BLaER1 (cell line): ENCODE data around the gene IGDCC3.

Source experiments
- H3K27ac ChIP-seq: shearing (Covaris generic); formaldehyde crosslinking; 2 replicates; pipeline ENCODE4 v1.8.1; 2022
- H3K27me3 ChIP-seq: shearing (Covaris generic); formaldehyde crosslinking; 2 replicates; pipeline ENCODE4 v1.8.1; 2022
- H3K36me3 ChIP-seq: shearing (Covaris generic); formaldehyde crosslinking; 2 replicates; pipeline ENCODE4 v1.8.1; 2022
- H3K4me1 ChIP-seq: shearing (Covaris generic); formaldehyde crosslinking; 2 replicates; pipeline ENCODE4 v1.8.1; 2022
- H3K4me2 ChIP-seq: shearing (Covaris generic); formaldehyde crosslinking; 2 replicates; pipeline ENCODE4 v1.8.1; 2022
- H3K4me3 ChIP-seq: shearing (Covaris generic); formaldehyde crosslinking; 2 replicates; pipeline ENCODE4 v1.8.1; 2022
- H3K9ac ChIP-seq: shearing (Covaris generic); formaldehyde crosslinking; 2 replicates; pipeline ENCODE4 v1.8.1; 2022
- H3K9me3 ChIP-seq: shearing (Covaris generic); formaldehyde crosslinking; 2 replicates; pipeline ENCODE4 v1.8.1; 2022
- H4K20me1 ChIP-seq: shearing (Covaris generic); formaldehyde crosslinking; 2 replicates; pipeline ENCODE4 v1.8.1; 2022
- Cebpa-rat ChIP-seq: shearing (Covaris generic); IDR thresholded peaks from 2 replicates; pipeline ENCODE4 v1.8.1; 2022

The IGDCC3 gene

GRCh38 chr15:65346856-65347598, 30.8 kb downstream of the IGDCC3 start:
- no peak overlapping the region for H3K9ac ChIP-seq
- no peak for TF ChIP-seq Cebpa-rat
- no peaks in the 10 kb centered on the region for H4K20me1 ChIP-seq
- no peaks in the 10 kb centered on the region for H3K27me3 ChIP-seq
- no peak overlapping the region for H3K4me3 ChIP-seq
- no peaks in the 10 kb centered on the region for H3K36me3 ChIP-seq
- H3K27ac ChIP-seq = no peak overlapping the region
- H3K9me3 ChIP-seq = peaks cover 18% of the 10 kb centered on the region
- no peak overlapping the region for H3K4me2 ChIP-seq
- H3K4me1 ChIP-seq = no peaks in the 10 kb centered on the region

GRCh38 chr15:65344914-65345275, 32.9 kb downstream of the IGDCC3 start:
- no peak overlapping the region for H3K9ac ChIP-seq
- 0 out of 2 replicates have a peak, but pooled peaks cover under 1% of the 10 kb centered on the region for H3K9me3 ChIP-seq
- no peak for TF ChIP-seq Cebpa-rat

GRCh38 chr15:65344214-65344913, 33.4 kb downstream of the IGDCC3 start:
- Histone ChIP-seq H3K4me1 (peaks cover 10% of the 10 kb centered on the region), H3K27me3 (no peaks in the 10 kb centered on the region), H3K9me3 (no peaks in the 10 kb centered on the region), H3K36me3 (no peaks in the 10 kb centered on the region), H3K9ac (no peak overlapping the region), H3K27ac (no peak overlapping the region), H3K4me2 (no peak overlapping the region), H3K4me3 (no peak overlapping the region), H4K20me1 (no peaks in the 10 kb centered on the region)
- TF ChIP-seq Cebpa-rat = no peak

More at GRCh38 chr15:65344914-65345275, 32.9 kb downstream of the IGDCC3 start:
- Histone ChIP-seq H3K4me1 (peaks cover 4% of the 10 kb centered on the region), H3K4me3 (no peak overlapping the region), H3K36me3 (no peaks in the 10 kb centered on the region), H4K20me1 (no peaks in the 10 kb centered on the region), H3K4me2 (no peak overlapping the region), H3K27ac (no peak overlapping the region), H3K27me3 (no peaks in the 10 kb centered on the region)

GRCh38 chr15:65343374-65343981, 34.3 kb downstream of the IGDCC3 start:
- H4K20me1 ChIP-seq = no peaks in the 10 kb centered on the region
- H3K4me3 ChIP-seq = no peak overlapping the region
- no peak overlapping the region for H3K4me2 ChIP-seq
- H3K36me3 ChIP-seq = no peaks in the 10 kb centered on the region
- no peaks in the 10 kb centered on the region for H3K27me3 ChIP-seq
- no peak overlapping the region for H3K9ac ChIP-seq
- no peak for TF ChIP-seq Cebpa-rat
- peaks cover 12% of the 10 kb centered on the region for H3K4me1 ChIP-seq
- no peaks in the 10 kb centered on the region for H3K9me3 ChIP-seq
- no peak overlapping the region for H3K27ac ChIP-seq

- H3K4me3 ChIP-seq = no peak overlapping the region
- peaks cover 22% of the 10 kb centered on the region for H3K4me1 ChIP-seq
- no peaks in the 10 kb centered on the region for H3K27me3 ChIP-seq
- H3K36me3 ChIP-seq = no peaks in the 10 kb centered on the region
- H4K20me1 ChIP-seq = no peaks in the 10 kb centered on the region
- no peak for TF ChIP-seq Cebpa-rat
- no peak overlapping the region for H3K4me2 ChIP-seq
- H3K9me3 ChIP-seq = no peaks in the 10 kb centered on the region
- H3K27ac ChIP-seq = no peak overlapping the region
- H3K9ac ChIP-seq = no peak overlapping the region
These were observed 35.3 kb downstream of the IGDCC3 start for GRCh38 chr15:65342493-65342892.

GRCh38 chr15:65339920-65340319, 37.9 kb downstream of the IGDCC3 start:
- Histone ChIP-seq H3K27me3 (no peaks in the 10 kb centered on the region), H3K4me3 (no peak overlapping the region), H3K27ac (no peak overlapping the region), H3K4me2 (peak overlapping the region; percentile 54), H3K4me1 (peaks cover 40% of the 10 kb centered on the region), H3K36me3 (no peaks in the 10 kb centered on the region), H4K20me1 (no peaks in the 10 kb centered on the region), H3K9me3 (no peaks in the 10 kb centered on the region), H3K9ac (no peak overlapping the region)
- no peak for TF ChIP-seq Cebpa-rat

- no peak for TF ChIP-seq Cebpa-rat
- no peak overlapping the region for H3K9ac ChIP-seq
- peak overlapping the region; percentile 54 for H3K4me2 ChIP-seq
- no peaks in the 10 kb centered on the region for H3K27me3 ChIP-seq
- H3K4me1 ChIP-seq = peaks cover 45% of the 10 kb centered on the region
- no peak overlapping the region for H3K4me3 ChIP-seq
- no peaks in the 10 kb centered on the region for H3K9me3 ChIP-seq
- no peaks in the 10 kb centered on the region for H3K36me3 ChIP-seq
- H4K20me1 ChIP-seq = no peaks in the 10 kb centered on the region
- H3K27ac ChIP-seq = no peak overlapping the region
These were observed 38.4 kb downstream of the IGDCC3 start for GRCh38 chr15:65339416-65339815.

GRCh38 chr15:65338823-65339222, 39.0 kb downstream of the IGDCC3 start:
- Histone ChIP-seq H3K27me3 (no peaks in the 10 kb centered on the region), H3K36me3 (no peaks in the 10 kb centered on the region), H3K9me3 (no peaks in the 10 kb centered on the region), H3K4me2 (peak overlapping the region; percentile 87), H3K27ac (no peak overlapping the region), H3K4me3 (no peak overlapping the region), H3K4me1 (peaks cover 51% of the 10 kb centered on the region), H4K20me1 (no peaks in the 10 kb centered on the region), H3K9ac (no peak overlapping the region)
- no peak for TF ChIP-seq Cebpa-rat

GRCh38 chr15:65338366-65338765, 39.4 kb downstream of the IGDCC3 start:
- H4K20me1 ChIP-seq = no peaks in the 10 kb centered on the region
- TF ChIP-seq Cebpa-rat = no peak
- no peaks in the 10 kb centered on the region for H3K27me3 ChIP-seq
- H3K27ac ChIP-seq = no peak overlapping the region
- H3K4me2 ChIP-seq = peak overlapping the region; percentile 87
- peaks cover 56% of the 10 kb centered on the region for H3K4me1 ChIP-seq
- no peak overlapping the region for H3K4me3 ChIP-seq
- H3K9ac ChIP-seq = no peak overlapping the region
- H3K9me3 ChIP-seq = no peaks in the 10 kb centered on the region
- no peaks in the 10 kb centered on the region for H3K36me3 ChIP-seq
